A549 (cell line): Measurements from ENCODE around the gene RAP1GAP2. TPM values are rescaled to one million over a fixed set of nuclear protein-coding genes. Genes with fewer than 3 reads are reported as not detected.

ENCODE experiments used
- ATAC-seq, 2 experiments: fragments of 200-7000 bp in 1 of 2; fragments of >200 bp in 1 of 2; cut with Nextera tagmentation in 1 of 2; cut with Tn5 transposase in 1 of 2; 3 replicates each; pipeline versions ENCODE4 v1.8.0 to v1.9.1; 2018 to 2020; ENCODE audit warnings: mild to moderate bottlenecking in 1 of 2, moderate library complexity in 1 of 2
- CTCF ChIA-PET: fragments of 300-600 bp; sonication (Branson Sonifier 250); formaldehyde crosslinking; extraction: SDS; loops from one replicate; lab custom pipeline; 2021; ENCODE audit warnings: antibody characterized with exemption, inconsistent platforms; lab: Yijun Ruan, JAX
- POLR2A ChIA-PET: fragments of 350-600 bp; formaldehyde crosslinking; extraction: SDS; loops from one replicate; lab custom pipeline; 2021; ENCODE audit warnings: antibody characterized with exemption, inconsistent platforms; lab: Yijun Ruan, JAX
- DNase-seq, 2 experiments: peaks; one replicate each; pipeline versions ENCODE4 v3.0.0 to v3.0.0-alpha.2; 2011 to 2016; ENCODE audit warnings: low read depth in 1 of 2, low spot score in 1 of 2
- FAIRE-seq: peaks from 2 replicates; lab custom pipeline; 2011; peaks lifted over from hg19 to GRCh38; lab: Jason Lieb, UNC
- H3K27ac ChIP-seq, 2 experiments: fragments of >200 bp; sonication (Bioruptor Twin); formaldehyde crosslinking; 3 replicates each; pipeline ENCODE4 v1.5.1; 2016 to 2017
- H3K4me1 ChIP-seq: fragments of >200 bp; sonication (Bioruptor Twin); formaldehyde crosslinking; 3 replicates; pipeline ENCODE4 v1.6.1; 2016
- H3K4me2 ChIP-seq: fragments of >200 bp; sonication (Bioruptor Twin); formaldehyde crosslinking; 3 replicates; pipeline ENCODE4 v1.6.1; 2016
- H3K4me3 ChIP-seq: fragments of >200 bp; sonication (Bioruptor Twin); formaldehyde crosslinking; 3 replicates; pipeline ENCODE4 v1.5.1; 2016
- H3K9me3 ChIP-seq: fragments of >200 bp; sonication (Bioruptor Twin); formaldehyde crosslinking; 3 replicates; pipeline ENCODE4 v1.6.1; 2016
- CHD2 ChIP-seq: fragments of 150-350 bp; IDR thresholded peaks from 2 replicates; pipeline ENCODE4 v1.6.1; 2014; ENCODE audit warnings: low read length; ENCODE audit not compliant: partially characterized antibody
- CTCF ChIP-seq: fragments of >200 bp; sonication (Bioruptor Twin); formaldehyde crosslinking; IDR thresholded peaks from 3 replicates; pipeline ENCODE4 v1.5.1; 2016
- ELK1 ChIP-seq: fragments of 150-350 bp; IDR thresholded peaks from 2 replicates; pipeline ENCODE4 v1.6.1; 2014; ENCODE audit warnings: low read depth, mild to moderate bottlenecking, low read length
- GATA3 ChIP-seq: IDR thresholded peaks from 2 replicates; pipeline ENCODE4 v1.6.1; 2012; ENCODE audit warnings: borderline replicate concordance
- HDAC2 ChIP-seq: fragments of 200-600 bp; sonication (generic); IDR thresholded peaks from 2 replicates; pipeline ENCODE4 v1.6.1; 2016
- HOXB5 ChIP-seq: fragments of 250-450 bp; sonication (Bioruptor Pico); IDR thresholded peaks from 2 replicates; pipeline ENCODE4 v1.5.0; 2020; ENCODE audit warnings: mild to moderate bottlenecking, moderate library complexity
- MAFK ChIP-seq: fragments of 450-650 bp; IDR thresholded peaks from 2 replicates; pipeline ENCODE4 v1.6.1; 2014; ENCODE audit not compliant: partially characterized antibody
- PBX3 ChIP-seq: IDR thresholded peaks from 2 replicates; pipeline ENCODE4 v1.6.1; 2012
- RARB ChIP-seq: fragments of 250-450 bp; sonication (Bioruptor Pico); IDR thresholded peaks from 2 replicates; pipeline ENCODE4 v1.8.0; 2021; ENCODE audit warnings: mild to moderate bottlenecking, moderate library complexity
- RCOR1 ChIP-seq: fragments of 150-350 bp; IDR thresholded peaks from 2 replicates; pipeline ENCODE4 v1.6.1; 2014; ENCODE audit warnings: antibody characterized with exemption, low read length, low read depth
- REST ChIP-seq: fragments of 200-600 bp; sonication (generic); IDR thresholded peaks from 2 replicates; pipeline ENCODE4 v1.6.1; 2016; ENCODE audit warnings: antibody characterized with exemption, mild to moderate bottlenecking, moderate library complexity
- TFCP2L1 ChIP-seq: fragments of 250-450 bp; sonication (Bioruptor Pico); IDR thresholded peaks from 2 replicates; pipeline ENCODE4 v1.5.0; 2021; ENCODE audit warnings: mild to moderate bottlenecking
- USF2 ChIP-seq: fragments of 450-650 bp; IDR thresholded peaks from 2 replicates; pipeline ENCODE4 v1.6.1; 2014; ENCODE audit warnings: antibody characterized with exemption
- ZSCAN20 ChIP-seq: fragments of 250-450 bp; sonication (Bioruptor Pico); IDR thresholded peaks from 2 replicates; pipeline ENCODE4 v1.8.0; 2022; ENCODE audit warnings: mild to moderate bottlenecking, moderate library complexity
- WGBS: methylation state at CpG from one replicate; pipeline ENCODE4 v1.1.6; 2017; ENCODE audit errors: missing lambda C conversion rate; 5-methylcytosine and 5-hydroxymethylcytosine counted together
- polyA plus RNA-seq, 4 experiments: library from polyadenylated mRNA; depleted of rRNA in 3 of 4; stranded (reverse); fragments of >200 nt; fragmentation: RNase III in 1 of 4; extraction: RNeasy Plus Mini Kit Qiagen cat#74134 plus additional on column Dnase treatment in 1 of 4; gene quantifications; 2 replicates in 3 of 4; 3 replicates in 1 of 4; pipeline ENCODE4 v1.2.3, GENCODE V29; 2011 to 2017

RAP1GAP2 gene
- polyA plus RNA-seq, 2 of the 4 experiments (the other 2 are of a cell fraction): 8.3 to 20.8 TPM

GRCh38 chr17:2775206-2775605 is 21.0 kb upstream of the RAP1GAP2 start:
- POLR2A ChIA-PET: no interaction called here
- FAIRE-seq: no peak
- CTCF ChIA-PET: interaction anchor here (1.4 to 1.6 kb wide), 2 partner anchors 11 to 13 kb away, joined by 3 to 10 read pairs; no protein-coding TSS in a partner anchor
- no peak overlapping the region for H3K4me2 ChIP-seq
- WGBS: 75% methylated on average over 5 of the region's 6 CpGs
- no peaks in the 10 kb centered on the region for H3K9me3 ChIP-seq
- H3K4me3 ChIP-seq: no peak overlapping the region
- peaks cover 5% of the 10 kb centered on the region for H3K4me1 ChIP-seq
- ATAC-seq: no peak
- H3K27ac ChIP-seq: no peak overlapping the region
- TF ChIP-seq TFCP2L1 (CRISPR knock-in tag) (no peak), ELK1 (no peak)
- no peak for DNase-seq

- ChIA-PET POLR2A (no interaction called here), CTCF (interaction anchor here (0.8 to 2.4 kb wide), 3 partner anchors 10 to 759 kb away, joined by 3 to 24 read pairs (median 4); no protein-coding TSS in a partner anchor)
- ATAC-seq (peak; percentile 55 to 68), FAIRE-seq (no peak), DNase-seq (peak in 1 of 2 experiments; percentile 46)
- WGBS: 2% methylated on average over 20 of the region's 80 CpGs
- TF ChIP-seq HDAC2: no peak
- no peak for TF ChIP-seq PBX3
- TF ChIP-seq GATA3: no peak
- TF ChIP-seq CHD2: no peak
- TF ChIP-seq RARB (CRISPR knock-in tag): no peak
- Histone ChIP-seq H3K4me3 (peak overlapping the region; percentile 62), H3K4me1 (peaks cover 5% of the 10 kb centered on the region), H3K4me2 (peak overlapping the region; percentile 99), H3K9me3 (no peaks in the 10 kb centered on the region), H3K27ac (peak overlapping the region; percentile 46 to 75; a peak in 4 of 6 replicates)
These were observed 19.5 kb upstream of the RAP1GAP2 start for GRCh38 chr17:2776589-2777241.

- H3K4me3 ChIP-seq: peak overlapping the region; percentile 62
- peaks cover 5% of the 10 kb centered on the region for H3K4me1 ChIP-seq
- ATAC-seq: peak; percentile 11 to 42; a peak in 3 of 6 replicates
- 53% methylated on average over 9 of the region's 11 CpGs for WGBS
- TF ChIP-seq RCOR1 (no peak), CTCF (0 out of 3 replicates have a peak, but pooled peaks have one; percentile 12)
- DNase-seq: no peak
- ChIA-PET POLR2A (no interaction called here), CTCF (interaction anchor here (0.8 to 2.4 kb wide), 5 partner anchors 9 to 758 kb away, joined by 3 to 24 read pairs (median 3); no protein-coding TSS in a partner anchor)
- H3K4me2 ChIP-seq: peak overlapping the region; percentile 99
- no peaks in the 10 kb centered on the region for H3K9me3 ChIP-seq
- FAIRE-seq: no peak
- H3K27ac ChIP-seq: peak overlapping the region in 1 of 2 experiments; percentile 75; a peak in 2 of 6 replicates
These were observed 18.9 kb upstream of the RAP1GAP2 start for GRCh38 chr17:2777242-2777867.

GRCh38 chr17:2778489-2778888 is 17.7 kb upstream of the RAP1GAP2 start:
- CTCF ChIA-PET: interaction anchor here (1.2 to 2.4 kb wide), 4 partner anchors 8 to 757 kb away, joined by 3 to 24 read pairs (median 4); no protein-coding TSS in a partner anchor
- POLR2A ChIA-PET: no interaction called here
- no peak for FAIRE-seq
- TF ChIP-seq ZSCAN20 (CRISPR knock-in tag): no peak
- TF ChIP-seq CTCF: no peak
- no peak for TF ChIP-seq REST
- no peak for TF ChIP-seq HOXB5 (CRISPR knock-in tag)
- no peak for TF ChIP-seq GATA3
- no peak for TF ChIP-seq TFCP2L1 (CRISPR knock-in tag)
- no peak for TF ChIP-seq USF2
- TF ChIP-seq MAFK: no peak

More at GRCh38 chr17:2778489-2778888, 17.7 kb upstream of the RAP1GAP2 start:
- ATAC-seq: no peak
- Histone ChIP-seq H3K4me2 (no peak overlapping the region), H3K9me3 (no peaks in the 10 kb centered on the region), H3K4me1 (peaks cover 5% of the 10 kb centered on the region), H3K27ac (no peak overlapping the region), H3K4me3 (no peak overlapping the region)
- WGBS: 59% methylated on average over 6 of the region's 6 CpGs
- DNase-seq: no peak
